HG02938 (cell line): ENCODE measurements around the gene NTM.
"Not testable (repeated sequence)": the region's sequence is repeated elsewhere in the genome, so short reads cannot be mapped to it uniquely, and the experiment has no call there.

Source experiments
- ATAC-seq: cut with Tn5 transposase; IDR thresholded peaks from one replicate; pipeline ENCODE4 v1.9.1; 2021; ENCODE audit warnings: mild to moderate bottlenecking, moderate library complexity; ENCODE audit not compliant: unreplicated experiment

The NTM gene

DNA sequence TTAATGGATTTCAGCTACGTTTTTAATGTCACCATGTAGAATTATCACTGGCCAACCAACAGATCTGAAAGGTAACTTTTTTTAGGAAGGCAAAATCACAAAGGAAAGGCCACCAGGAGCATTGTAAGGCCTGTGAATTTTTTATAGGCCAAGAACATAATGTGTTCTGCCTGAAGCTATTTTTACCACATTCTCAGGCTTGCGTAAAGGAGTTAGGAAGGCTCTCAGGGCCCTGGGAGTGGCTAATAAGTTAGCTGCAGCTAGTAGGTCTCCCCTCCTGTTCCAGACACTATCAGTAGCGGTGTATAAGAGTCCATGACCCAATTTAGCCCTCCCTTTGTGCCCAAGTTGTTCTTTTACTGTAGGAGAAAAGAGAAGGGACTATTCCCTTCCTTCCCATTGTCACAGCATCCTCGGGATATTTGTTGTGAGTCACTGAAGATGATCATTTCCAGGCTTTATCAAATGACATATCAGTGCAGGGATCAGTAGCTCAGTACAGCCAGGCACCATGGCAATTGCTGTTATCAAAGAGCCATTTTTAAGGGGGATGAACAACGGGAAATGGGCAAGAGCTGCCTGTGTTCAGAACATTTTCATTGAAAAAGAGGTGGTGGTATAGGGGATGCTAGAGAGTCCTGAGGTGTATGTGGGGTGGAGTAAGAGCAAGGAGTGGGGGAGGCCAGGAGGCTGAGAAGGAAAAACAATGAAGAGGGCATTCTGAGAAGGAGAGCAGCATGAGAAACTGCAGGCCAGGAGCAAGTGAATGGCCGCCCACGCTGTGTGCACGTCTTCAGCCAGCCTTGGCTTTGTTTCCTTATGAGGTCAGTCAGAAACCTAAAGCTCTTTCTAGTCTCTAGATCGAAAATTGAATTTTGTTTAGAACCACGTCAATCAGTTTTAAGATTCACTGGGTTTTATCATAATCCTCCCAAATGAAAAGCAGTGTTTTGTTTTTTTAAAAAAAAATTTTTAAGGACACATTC is 940.3 kb downstream of the NTM start:
- no peak for ATAC-seq

GRCh38 chr11:132311703-132312102 is 941.3 kb downstream of the NTM start:
- no peak for ATAC-seq

DNA sequence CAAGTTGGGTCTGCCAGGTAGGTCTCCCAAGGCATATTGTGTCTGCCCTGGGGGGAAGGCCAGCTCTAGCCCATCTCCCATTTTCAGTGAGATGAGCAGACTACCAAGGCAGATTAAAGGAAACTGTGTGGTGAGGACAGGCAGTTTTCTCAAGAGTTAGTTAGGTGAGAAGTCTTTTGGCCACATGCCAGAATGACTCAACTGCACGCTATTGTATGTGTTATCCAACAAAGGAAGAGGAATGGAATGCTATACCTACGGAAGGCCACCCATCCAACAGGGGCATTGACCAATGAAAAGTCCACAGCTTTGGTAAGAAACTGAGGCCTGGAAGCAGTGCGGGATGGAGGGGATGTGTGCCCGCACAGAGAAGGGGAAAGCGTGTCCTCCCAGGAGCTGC is 941.7 kb downstream of the NTM start:
- ATAC-seq, result no peak

DNA sequence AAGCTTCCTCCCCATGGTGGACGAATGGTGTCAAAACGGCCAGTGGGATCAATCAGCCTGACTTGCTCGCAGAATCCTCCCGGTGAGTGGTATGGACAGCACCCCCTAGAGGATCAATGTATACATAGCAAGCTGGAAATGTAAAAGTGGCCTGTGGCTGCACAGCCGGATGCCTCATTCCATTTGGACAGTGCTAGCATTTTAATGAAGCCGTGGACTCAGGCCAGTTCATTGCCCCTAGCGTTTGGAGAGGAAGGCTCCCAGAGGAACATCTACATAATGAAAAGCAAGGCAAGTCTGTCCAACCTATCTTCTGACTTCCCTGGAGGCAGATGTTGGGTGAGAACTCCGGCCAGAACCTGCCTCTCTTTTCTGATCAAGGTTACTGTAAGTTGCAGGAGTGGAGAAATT is 942.3 kb downstream of the NTM start:
- peak; percentile 76 for ATAC-seq

DNA sequence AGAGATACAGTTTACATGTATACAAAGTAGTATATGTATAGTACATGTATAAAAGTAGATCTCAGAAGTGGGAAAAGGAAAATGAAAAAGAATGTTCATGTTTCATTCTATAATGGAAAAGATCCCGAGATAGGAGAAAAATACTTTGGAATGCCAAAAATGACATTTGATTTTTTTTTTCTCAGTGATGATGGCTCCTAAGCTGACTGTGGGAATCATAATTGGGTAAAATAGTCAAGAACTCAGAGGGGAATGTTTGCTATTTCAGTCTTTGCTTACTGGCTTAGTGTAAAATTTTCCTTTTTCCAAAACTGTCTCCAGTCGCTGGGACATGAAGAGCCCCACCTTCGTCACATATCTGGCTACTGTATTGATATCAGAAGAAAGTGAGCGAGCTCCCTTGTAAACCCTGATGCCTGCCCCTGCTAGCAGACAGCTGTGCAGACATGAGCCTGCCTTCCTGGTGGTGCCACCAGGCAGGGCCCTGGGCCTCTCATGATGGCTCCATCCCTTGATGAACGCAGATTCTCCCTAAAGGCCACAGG is 944.6 kb downstream of the NTM start:
- no peak for ATAC-seq

GRCh38 chr11:132315696-132316095 is 945.3 kb downstream of the NTM start:
- ATAC-seq, result no peak

DNA sequence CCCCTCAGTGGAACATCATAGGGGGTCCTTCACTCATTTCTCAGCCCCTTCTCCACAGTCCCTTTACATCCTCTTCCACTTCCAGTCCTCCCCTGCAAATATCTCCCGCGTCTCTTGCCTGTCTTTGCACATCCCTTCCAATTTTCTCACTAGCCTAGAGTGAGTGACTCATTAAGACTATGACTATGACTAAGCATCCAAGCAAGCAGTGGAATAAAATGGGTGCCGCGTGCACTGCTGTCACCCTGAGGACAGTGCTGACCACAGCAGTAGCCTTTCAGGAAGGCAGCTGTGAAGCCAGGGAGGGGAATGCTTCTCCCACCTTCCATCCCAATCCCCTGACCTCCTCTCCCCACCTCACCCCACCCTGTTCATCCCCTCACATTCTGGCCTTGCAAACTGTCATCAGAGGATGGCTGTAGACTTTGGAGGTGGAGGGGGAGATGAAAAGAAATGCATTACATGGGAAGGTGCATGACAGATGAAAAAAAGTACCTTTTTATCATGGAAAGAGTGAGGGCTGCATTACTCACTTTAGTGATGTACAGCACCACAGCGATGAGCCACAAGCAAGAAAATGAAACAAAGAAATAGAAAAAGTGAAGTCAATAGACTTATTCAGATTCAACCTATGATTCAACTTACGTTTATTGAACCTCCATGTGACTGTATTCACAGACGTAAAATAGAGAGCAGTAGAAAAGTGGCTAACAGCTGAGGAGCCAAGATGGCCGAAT is 948.2 kb downstream of the NTM start:
- ATAC-seq, result no peak

DNA sequence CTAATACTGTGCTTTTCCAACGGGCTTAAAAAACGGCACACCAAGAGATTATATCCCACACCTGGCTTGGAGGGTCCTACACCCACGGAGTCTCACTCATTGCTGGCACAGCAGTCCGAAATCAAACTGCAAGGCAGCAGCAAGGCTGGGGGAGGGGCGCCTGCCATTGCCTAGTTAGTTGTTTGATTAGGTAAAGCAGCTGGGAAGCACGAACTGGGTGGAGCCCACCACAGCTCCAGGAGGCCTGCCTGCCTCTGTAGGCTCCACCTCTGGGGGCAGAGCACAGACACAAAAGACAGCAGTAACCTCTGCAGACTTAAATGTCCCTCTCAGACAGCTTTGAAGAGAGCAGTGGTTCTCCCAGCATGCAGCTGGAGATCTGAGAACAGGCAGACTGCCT is 949.0 kb downstream of the NTM start:
- ATAC-seq, result not testable (repeated sequence)

DNA sequence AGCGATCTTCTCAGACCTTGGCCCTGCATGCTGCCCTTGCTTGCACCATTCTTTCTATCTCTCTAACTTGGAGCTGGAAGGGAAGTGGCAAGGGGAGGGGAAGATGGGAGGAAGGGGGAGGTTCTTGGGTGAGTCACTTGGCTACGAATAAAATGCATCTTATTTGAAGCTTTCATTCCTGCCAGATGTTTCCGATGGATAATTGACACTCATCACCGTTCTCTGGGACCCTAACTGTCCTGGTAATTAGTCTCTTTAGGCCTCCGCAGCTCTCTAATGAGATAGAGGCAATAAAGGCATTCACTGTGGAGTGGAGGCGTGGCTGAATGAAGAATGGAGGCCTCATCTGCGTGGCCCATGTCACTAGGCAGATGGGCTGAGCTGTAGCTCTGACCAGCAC is 960.1 kb downstream of the NTM start:
- no peak for ATAC-seq

GRCh38 chr11:132332521-132332920 is 962.1 kb downstream of the NTM start:
- no peak for ATAC-seq

DNA sequence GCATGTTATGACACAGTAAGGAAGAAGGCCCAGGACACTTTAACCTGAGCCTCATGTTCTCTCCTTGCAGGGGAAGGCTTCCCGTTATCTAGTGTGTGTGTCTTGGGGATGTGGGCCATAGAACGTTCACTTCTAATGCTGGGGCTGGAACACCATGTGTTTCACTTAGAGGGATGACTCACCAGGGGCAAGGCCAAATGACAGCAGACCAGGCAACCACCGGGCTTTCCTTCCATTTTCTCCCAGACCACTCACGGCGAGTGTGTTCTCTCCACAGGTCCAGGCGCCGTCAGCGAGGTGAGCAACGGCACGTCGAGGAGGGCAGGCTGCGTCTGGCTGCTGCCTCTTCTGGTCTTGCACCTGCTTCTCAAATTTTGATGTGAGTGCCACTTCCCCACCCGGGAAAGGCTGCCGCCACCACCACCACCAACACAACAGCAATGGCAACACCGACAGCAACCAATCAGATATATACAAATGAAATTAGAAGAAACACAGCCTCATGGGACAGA is 964.4 kb downstream of the NTM start:
- no peak for ATAC-seq

- no peak for ATAC-seq
These were observed 964.9 kb downstream of the NTM start for GRCh38 chr11:132335311-132335710.

- no peak for ATAC-seq
These were observed 966.5 kb downstream of the NTM start for GRCh38 chr11:132336781-132337535.

DNA sequence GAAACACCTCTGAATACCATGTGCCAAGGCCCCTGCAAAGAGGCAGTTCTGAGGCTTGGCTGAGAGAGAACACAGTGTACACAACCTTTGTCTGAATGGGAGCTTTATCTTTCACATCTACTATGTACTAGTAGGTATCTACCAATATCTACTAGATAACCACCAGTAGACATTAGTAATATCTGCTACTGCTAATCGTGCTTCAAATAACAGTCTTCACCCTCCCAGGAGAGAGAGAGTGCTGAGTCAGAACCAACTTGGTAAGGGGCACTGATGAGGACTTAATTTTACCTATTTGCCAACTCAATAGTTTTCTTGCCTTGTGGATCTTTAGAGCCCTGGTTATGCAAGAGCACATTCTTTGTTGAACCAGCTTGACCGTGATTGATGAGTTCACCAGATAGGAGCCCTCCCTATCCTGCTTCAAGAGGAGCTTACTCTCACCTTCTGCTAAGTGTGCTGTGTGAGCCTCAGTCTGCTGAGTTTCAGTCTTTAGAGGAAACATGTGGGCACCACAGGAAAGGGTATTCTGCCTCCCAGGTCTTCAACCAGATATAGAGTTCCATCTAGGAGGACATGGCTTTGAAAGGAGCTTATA is 967.5 kb downstream of the NTM start:
- peak; percentile 48 for ATAC-seq

DNA sequence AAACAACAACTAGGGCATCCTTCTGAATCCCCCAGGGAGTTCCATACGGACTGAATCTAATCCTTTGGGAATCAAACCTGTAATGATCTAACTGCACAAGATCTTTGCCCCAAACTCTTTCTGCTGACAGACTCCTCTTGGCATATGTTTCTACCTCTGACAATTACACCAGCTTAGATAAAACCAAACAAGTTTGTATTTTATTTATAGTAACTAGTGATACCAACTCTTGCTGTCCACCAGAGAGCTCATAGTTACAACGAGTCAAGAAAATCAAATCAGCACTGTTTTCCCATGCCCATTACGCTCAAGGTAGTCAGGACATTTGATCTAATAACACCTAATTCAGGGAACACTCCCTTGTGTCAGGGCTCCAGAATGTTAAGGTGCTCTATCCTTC is 972.0 kb downstream of the NTM start:
- ATAC-seq, result no peak

DNA sequence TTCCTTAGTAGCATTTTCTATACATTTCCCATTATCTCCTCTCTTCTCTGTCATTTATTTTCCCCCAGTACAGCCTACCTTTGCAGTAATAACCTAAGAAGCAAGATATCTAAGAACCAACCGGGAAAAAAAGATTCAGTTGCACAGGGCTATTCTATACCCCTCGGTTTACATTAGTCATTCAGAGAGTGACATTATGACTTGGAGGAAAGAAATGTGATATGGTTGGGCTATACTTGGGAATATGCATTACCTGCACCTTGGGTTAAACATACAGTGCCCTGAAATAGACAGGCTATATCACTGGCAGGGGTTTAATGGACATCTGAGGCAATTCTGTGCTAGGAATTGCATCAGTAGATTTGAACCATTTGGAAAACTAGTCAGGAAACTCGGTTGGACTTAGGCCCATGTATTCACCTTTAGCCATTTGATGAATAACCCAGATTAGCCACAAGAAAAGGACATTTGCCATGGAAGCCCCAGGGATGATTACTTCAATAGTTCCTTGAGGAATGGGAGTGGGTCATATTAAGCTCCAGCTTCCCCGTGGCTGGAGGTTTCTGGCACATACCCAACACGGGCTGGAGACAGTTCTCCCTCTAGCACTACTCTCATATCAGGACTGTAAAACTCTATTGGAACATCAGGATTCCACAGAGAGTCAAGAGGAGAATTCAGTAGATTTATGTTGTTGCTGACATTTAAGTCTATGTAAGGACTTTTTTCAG is 973.2 kb downstream of the NTM start:
- ATAC-seq, result peak; percentile 88

- no peak for ATAC-seq
These were observed 976.2 kb downstream of the NTM start for GRCh38 chr11:132346558-132347148.

GRCh38 chr11:132347156-132348090 is 977.0 kb downstream of the NTM start:
- no peak for ATAC-seq
